DMS79 treated with DMSO at 0.1 percent for 48 hours (cell line): ENCODE measurements around the gene STX18.
"Not testable (repeated sequence)": the region's sequence is repeated elsewhere in the genome, so short reads cannot be mapped to it uniquely, and the experiment has no call there.

Source experiments
- DNase-seq: peaks from one replicate; lab custom pipeline; 2025; lab: John Stamatoyannopoulos, UW

Gene STX18

DNA sequence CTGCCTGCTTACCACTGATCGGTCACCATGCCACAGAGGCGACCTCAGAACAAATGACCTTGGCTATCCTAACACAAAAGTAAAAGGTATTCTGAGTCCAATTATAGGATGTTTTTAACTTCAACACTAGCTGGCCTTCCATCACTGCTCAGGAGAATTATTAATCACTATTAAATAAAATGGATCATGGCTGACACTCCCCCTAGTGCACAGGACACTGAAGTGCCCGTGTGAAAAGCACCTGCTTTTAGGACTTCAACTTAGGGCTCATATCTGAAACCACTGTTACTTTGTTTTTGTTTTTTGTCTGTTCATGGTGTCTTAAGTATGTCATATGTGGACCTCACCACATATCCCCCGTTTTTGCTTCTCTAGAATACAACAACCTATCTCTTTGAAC lies 33.9 kb downstream of the STX18 start:
- DNase-seq, result no peak

DNA sequence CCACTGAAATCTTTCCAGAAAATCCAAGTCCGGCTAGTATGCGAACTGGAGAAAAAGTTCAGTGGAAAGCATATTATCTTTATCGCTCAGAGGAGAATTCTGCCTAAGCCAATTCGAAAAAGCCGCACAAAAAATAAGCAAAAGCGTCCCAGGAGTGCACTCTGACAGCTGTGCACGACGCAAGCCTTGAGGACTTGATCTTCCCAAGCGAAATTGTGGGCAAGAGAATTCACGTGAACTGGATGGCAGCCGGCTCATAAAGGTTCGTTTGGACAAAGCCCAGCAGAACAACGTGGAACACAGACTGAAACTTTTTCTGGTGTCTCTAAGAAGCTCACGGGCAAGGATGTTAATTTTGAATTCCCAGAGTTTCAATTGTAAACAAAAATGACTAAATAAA lies 34.4 kb downstream of the STX18 start:
- no peak for DNase-seq

DNA sequence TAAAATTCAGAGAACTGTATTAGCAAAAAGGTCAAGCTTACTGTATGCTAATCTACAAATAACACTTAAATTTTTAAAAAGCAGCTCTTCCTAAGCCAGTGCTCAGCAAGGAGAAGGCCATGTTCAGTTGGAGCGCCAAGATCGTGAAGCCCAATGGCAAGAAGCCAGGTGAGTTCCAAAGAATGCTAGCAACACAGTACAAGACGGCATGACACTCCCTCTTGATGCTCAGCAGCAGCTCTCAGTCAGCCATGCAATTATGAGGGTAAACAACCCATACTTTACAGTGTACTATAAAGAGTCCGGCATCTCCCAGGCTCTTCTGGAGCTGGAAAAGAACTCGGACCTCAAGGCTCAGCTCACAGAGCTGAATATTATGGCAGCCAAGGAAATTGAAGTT lies 34.9 kb downstream of the STX18 start:
- peak; percentile 9 for DNase-seq

DNA sequence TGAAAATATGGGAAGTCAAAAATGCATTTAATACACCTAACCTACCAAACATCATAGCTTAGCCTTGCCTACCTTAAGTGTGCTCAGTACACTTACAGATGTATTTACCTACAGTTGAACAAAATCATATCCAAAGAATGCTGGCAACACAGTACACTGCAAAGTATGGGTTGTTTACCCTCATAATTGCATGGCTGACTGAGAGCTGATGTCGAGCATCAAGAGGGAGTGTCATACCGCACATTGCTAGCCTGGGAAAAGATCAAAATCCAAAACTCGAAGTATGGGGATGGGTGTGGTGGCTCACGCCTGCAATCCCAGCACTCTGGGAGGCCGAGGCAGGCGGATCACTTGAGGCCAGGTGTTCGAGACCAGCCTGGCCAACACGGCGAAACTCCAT lies 36.6 kb downstream of the STX18 start:
- not testable (repeated sequence) for DNase-seq

DNA sequence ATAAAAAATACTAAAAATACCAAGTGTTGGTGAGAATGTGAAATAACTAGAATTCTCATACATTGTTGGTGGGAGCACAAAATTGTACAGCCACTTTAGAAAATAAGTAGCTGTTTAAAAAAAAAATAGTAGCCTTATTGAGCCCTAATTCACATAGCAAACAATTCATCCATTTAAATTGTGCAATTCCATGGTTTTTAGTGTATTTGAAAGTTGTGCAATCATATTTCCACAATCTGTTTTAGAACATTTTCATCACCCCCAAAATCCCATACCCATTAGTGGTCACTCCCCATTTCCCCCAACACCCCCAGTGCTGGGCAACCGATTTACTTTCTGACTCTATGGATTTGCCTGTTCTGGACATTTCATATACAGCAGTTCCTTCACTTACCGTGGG lies 37.1 kb downstream of the STX18 start:
- DNase-seq, result no peak

DNA sequence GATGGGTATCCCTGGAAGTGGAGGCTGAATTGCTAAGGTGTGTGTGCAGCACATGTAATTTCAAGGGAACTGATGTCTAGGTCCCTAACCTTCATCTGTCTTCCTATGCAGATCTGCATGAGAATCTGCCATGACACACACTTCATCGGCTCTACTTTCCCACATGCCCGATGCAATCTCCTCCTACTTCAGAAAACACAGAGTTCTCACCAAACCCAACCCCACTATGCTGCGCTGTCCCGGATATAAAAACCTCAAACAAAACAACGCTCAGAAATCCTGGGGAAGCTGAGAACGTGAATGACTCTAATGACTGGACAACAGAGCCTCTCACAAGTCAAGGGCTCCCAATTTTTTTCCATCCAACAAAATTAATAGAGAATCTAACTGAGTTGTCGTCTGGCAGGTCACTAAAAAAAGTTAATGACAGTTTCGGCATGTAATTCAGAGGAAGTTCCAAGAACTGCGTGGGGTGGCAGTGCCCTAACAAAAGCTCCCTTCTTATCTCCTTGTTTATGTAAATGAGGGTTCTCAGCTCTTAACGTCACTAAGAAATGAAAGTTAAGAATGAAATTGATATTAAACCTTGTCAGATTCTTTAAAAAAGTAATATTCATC lies 39.0 kb downstream of the STX18 start:
- no peak for DNase-seq

DNA sequence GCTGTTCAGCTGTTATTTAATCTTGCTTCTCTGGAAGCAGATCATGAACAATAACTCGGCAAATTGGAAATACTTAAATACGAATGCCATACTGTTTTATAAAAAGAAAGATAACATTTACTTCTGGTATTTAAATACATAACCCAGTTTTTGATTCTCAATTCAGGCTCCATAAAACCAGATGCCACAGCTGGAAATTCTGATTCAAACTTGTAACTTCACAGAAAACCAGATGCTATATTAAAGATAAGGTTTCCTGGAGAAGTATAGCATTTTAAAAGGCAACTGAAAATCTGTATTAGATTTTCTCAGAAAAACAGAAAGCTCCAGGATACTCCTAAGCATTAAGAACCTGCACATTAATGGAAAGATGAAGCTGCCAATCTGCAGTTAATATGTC lies 40.2 kb downstream of the STX18 start:
- no peak for DNase-seq

DNA sequence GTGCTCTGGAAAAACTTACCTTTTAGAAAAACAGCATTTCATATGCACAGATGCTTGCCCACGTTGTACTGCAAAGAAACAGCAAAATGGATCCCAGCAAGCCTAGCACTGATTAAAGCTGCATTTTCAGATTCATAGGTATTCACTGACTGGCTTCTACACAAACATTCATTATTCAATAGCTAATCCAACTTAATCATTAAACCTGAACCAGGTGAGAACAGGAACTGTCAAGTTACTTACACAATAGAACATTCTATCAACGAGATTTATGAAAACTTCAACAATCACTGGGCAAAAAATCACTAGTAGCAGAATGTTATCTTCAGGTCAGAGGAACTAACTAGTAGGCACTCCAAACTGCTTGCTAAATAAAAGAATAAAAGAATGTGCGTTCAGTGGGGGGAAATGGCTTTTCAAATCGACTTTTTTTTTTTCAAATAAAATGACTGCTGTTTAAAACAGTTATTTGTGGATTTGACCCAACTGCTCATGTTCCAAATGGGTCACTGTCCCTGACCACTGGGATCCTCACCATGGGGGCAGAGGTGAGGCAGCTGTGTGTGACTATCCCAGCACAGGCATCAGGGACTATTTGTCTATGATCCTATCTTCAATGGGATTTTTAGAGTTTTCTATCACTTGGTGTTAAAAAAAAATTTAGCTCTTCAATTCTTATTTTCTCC lies 42.3 kb downstream of the STX18 start:
- no peak for DNase-seq

DNA sequence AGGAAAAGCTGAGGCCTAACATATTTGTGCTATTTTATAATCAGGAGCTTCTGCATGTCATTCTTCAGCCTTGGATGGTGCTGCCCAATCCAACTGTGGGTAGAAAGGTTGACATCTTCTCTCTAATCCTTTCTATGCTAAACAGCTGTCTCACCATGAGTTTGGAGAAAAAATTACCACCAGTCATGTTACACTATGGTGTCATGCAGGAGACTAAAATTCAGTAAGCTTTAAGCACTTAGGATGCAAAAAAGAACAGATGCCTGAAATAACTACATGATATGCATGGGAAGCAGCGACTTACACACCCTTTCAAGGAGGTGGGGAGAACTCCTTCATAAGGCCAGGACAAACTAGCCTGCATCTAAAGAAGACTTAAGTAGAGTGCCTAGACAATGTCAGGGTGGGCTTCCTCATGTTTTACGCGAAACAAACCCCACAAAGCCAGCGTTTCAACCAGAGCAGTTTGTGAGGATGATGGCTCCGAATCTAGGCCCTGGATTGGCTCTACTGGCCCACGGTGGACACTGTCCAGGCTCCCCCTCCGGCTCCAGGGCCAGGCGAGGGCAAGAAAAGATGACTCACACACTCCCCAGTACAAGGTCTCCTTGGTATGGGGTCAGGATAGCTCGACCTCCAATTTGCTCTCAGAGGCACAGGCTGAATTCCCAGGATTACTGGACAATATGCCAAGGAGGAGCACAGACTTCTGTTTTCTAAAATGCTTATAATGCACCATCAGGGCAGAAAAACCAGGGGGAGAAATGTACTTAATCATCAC lies 45.1 kb downstream of the STX18 start:
- DNase-seq, result no peak

DNA sequence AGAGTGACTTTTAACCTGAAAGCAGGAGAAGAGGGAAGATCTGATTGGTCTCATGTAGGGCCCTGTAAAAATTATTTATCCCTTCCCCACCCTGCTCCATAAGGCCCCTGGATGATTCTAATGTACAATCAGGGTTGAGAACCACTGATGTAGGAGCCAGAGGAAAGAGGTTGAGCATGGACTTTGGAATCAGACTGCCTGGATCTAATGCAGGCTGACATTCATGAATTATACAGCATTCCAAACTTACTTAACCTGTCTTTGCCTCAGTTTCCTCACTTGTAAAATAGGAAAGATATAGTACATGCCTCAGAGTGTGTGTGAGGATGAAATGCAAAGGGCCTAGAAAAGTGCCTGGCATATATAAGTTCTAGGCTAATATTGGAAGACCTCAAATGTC lies 47.0 kb downstream of the STX18 start:
- no peak for DNase-seq

DNA sequence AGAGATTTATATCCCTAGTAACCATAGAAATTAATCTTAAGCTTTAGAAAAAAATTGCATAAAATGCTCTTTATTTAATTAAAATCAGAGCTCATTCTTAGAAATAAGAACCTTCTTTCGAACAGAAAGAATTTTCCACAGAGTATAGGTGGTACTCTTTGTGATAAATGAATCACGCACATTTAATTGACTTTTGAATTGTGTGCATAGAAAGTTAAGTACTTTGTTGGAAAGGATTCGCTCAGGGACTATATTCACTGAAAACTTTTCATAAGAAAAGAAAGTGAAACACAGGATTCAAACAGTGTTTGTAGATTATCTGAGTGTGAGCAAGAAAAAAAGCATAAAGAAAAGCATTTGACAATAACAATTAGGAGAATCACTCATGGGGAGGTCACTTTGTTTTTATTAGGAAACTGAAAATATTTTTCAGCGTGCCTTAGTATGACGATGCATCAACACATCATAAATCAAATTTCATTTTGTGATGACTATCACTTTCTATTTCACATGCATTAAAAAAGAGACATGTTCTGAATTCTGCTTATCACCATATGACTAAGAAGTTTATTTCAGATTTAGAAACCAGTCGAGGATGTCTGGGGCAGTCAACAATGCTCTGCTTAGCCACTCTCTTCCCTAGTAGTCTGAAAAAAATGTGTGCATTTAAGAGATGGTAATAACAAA lies 49.5 kb downstream of the STX18 start:
- no peak for DNase-seq

DNA sequence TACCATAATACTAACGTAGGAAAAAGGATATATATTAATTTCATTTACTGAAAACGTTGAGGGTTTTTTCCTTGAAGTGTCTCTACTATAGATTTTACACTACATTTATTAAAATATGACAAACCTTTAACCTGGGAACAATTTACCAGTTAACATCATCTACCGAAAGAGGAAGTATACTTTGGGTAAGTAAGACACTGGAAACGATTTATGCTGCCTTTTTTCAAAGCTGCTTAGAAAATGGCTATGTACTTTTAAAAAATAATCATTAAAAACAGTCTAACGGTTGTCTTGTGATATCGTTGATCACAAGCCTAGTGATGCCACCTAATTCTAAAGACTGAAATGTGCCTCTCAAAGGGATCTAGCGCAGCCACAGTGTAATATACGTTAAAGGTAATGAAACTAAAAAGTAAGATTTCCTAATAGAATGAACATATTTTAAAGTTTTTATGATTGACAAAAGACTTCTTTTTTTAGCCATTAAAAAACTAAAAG lies 50.4 kb downstream of the STX18 start:
- DNase-seq, result no peak

DNA sequence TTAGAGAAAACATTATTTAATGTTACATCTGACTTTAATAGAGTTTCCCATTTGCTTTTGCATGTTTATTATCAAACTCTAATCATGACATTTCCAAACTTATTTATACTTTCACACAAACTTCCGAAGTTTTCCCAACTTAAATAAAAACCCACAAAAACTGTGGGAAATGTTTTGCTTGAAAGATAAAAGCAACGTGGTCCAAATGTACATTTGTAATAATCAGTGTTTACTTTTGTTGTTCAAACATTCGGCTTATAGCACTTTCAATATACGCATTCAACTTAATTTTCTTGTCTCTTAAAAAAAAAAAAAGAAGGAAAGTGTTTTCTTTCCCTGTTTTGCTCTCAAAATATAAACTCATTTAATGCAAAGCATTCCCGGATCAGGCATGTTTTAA lies 51.0 kb downstream of the STX18 start:
- DNase-seq, result no peak

DNA sequence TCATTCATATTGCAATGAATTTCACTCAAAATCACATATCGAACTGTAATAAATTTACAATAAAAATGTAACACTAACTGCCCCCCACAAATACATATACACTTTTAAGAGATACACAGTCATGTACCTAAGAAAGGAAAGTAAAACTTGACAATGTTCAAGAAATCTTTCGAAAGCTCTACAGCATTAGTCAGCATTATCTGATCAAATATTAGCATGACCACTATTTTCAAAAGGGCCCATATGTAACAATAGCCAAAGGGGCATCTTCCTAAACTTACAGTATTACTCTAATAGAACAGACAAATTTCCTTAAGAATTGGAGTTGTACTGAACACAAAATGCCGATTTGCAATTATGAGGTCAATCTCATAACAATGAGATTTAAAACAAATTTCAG lies 51.8 kb downstream of the STX18 start:
- no peak for DNase-seq

DNA sequence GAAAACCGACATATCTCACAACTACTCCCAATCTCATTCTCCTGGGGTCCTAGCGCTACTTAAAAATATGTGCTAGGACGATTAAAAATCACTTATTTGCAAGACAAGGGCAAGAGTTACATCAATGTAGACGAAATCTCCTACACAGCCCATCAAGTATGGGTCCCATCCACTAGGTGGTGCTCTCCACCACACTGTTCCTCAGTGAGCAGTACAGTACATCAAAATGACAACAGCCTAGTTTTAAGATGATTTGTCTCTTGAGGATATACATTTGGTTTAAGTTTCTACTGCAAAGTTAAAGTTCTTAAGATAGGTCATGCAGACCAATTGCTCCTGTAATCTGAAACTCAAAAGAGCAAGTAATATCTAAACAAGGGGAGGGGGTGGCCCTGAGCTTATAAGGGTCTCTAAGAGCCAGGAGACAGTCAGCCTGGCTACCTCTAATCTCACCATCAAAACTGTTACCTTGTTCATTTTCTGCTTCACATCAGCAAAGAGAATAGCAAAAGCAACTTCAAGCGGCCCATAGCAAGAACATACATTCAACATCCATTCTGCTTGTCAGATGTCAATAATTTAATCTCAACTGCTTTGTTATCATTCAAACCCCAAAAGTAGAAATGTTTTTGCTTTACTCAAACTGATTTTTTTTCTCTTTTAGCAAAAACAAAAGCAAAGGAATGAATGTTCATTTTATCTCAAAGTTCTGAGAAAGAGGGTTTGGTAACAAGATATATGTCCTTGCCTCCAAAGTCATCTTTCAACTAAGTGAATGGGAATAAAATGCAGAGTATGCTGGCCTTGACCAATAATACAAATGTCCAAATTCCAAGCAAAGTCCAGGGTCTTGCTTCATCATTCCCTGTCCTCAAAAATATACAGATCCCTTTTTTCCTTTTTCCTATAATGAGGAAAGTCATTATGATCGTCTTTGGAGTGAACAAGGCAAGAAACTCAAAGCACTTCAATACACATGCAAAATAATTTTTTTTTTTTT lies 53.1 kb downstream of the STX18 start:
- peak; percentile 38 for DNase-seq

DNA sequence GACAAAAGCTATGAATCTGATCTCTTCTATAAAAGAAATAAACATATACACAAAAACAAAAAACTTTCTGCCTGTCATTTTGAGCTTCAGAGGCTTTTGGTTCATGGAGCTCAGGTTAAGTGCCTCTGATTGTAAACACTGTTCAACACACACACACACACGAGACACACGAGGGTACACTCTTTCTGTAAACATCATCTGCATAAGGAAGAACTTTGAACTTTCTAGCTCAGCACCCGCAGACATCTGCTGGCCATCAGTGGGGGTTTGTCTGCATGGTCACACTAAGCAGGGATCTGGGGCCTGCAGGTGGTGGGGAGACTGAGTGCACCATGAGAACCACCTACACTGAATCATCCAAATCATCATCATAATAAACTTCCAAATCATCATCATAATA lies 54.9 kb downstream of the STX18 start:
- DNase-seq, result no peak

DNA sequence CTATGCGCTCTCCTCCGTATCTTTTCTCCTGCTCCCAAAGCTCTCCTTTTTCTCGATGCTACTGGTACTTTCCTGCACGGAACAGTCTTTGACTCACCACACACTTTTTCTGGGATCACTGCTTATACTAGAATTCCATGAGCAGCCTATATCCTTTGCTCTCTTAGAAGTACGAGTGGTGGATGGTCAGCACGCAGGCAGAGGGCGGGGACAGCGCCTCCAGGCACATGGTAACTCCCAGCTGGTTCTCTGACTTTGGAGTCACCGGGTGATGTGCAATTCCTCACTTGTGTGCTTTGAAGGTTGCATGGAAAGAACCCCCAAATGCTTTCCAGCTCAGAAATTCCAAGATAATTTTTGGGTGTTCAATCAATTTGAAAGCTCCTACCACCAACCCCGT lies 56.0 kb downstream of the STX18 start:
- no peak for DNase-seq

DNA sequence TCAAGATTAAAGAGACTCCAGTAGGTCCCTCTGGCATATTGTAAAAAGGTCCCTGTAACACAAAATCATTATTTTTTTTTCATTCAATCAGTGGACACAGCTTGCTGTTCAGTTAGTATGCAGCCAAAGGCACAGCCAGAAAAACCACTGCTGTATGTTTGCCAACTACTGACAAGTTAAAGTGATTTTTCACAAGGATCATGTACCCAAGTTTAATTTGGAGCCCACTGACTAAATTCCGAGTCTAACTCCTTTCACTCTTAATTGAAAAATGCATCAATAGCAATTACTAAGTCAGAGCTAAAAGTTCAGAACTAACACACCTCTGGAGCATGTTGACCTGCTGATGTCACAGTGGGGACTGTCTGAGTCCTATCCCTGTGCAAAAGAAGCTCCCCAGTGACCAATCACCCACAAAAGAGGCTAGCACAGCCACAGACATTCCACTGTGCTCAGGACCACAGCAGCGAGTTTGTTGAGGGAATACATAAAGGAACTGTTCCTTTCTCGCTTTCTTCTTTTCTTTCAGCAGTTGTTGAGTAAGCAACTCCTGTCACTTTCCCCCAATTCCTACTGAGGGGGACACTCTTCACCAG lies 60.4 kb downstream of the STX18 start:
- DNase-seq, result no peak

DNA sequence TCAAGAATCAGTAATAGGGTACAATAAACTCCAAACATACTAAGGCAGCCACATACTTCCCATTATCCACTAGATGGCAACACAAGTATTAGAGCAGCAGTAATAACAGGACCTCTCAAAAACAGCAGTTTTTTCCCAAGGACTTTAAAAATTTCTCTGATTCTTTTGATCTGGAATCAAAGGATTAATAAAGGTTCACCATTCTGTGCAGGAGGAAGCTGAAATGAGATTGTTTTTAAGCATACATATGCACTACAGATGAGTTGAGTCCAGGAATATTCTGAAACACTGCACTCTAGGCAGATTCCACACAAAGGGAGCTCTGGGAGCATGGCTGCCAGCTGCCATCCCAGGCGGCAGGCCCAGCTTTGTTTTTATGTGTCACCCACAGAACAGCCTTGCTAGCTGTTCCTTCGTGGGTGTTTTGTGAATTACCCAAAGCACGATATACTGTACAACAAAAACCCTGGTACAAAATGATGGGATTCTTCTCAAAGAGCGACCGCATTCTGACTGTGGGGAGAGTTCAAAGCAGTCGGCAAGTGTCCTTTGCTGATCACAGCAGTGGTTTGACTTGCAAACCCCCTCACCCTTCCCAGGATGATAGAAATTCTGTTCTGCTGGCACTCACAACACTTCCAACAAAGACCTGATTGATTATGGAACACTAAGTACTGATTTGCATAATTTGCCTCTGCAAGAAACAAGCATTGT lies 61.0 kb downstream of the STX18 start:
- no peak for DNase-seq

DNA sequence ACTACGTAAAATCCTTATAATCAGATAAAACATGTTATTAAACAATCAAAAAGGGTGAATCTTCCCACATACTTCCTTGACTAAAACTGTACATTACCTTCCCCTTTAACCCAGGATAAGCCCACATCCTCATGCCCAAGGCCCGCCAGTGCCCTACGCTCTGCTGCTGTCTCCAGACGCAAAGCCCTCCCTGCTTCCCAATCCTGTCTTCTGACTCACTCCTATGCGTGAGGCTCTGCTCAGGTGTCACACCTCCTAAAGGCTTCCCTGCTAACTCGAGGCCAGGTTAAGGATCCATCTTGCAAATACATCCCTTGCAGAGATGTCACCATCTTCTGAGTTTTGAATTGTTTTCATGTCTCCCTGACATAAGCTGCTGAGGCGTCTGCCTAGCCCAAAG lies 61.6 kb downstream of the STX18 start:
- DNase-seq, result no peak
